Ecto neural progenitor cell (in vitro differentiated cells): Measurements from ENCODE around the gene SORCS3.

Source experiments
- DNase-seq: peaks from one replicate; pipeline ENCODE4 v3.0.0-alpha.2; 2018; ENCODE audit warnings: low spot score

SORCS3 gene

DNA sequence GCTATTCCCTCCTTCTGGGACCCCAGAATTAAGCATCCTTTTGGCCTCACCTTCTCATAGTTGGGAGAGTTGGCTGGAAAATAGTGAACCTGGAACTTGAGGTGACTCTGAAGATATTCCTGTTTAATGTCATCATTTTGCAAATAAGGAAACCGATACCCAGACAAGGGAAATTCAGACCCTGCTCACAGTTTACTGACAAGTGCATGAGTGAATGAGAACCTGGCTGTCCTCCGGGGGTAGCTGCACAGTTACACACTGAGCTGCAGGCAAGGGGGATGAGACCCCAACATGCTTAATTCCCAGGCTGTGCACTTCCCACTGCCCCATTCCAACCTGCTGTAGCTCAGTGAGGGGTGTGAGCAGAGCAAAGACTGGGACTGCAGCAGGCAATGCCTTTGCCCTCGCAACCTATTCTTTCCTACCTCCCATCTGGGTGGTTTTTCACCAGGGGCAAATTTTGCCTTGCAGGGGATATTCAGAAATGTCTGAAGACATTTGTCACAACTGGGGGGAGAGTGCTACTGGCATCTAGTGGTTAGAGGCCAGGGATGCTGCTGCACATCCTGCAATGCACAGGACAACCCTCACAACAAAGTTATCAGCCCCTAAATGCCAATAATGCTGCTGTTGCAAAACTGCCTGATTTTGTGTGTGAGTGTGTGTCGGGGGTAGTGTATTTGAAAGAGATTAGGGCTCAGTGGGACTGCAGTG lies 136.2 kb downstream of the SORCS3 start:
- DNase-seq = no peak

DNA sequence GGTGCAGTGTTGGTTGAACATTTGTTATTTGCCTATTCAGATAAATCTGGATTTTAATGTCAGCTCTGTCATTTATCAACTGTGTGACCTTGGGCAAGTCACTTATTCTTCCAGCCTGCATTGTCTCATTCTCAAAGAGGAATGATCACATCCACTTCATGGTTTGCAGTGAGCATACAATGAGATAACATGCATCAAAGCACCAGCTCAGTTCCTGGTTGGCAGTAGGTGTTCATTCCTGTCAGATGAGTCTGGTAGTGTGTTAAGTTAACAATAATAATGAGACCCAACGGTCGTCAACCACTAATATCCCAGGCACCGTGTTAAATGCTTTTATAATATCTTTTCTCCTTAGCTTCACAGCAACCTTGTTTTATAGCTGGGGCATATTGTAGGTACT lies 137.3 kb downstream of the SORCS3 start:
- DNase-seq = no peak

DNA sequence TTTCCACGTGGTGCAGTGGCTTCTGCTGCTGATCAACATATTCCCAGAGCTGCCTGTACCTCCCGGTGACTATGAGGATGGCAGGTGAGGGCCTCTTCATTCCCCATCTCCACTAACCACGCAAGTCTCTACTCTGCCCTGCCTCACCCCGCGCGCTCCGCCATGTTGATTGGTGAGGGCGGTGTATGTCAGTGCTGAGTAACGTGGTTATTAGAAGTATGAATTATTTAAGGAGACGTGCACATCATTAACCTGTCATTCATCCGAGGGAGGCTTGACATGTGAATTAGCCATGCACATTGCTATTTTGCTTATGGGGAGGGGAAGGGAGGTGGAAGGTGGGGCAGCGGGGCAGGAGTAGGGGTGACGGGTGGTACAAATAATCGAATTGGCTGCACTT lies 138.6 kb downstream of the SORCS3 start:
- DNase-seq = no peak

DNA sequence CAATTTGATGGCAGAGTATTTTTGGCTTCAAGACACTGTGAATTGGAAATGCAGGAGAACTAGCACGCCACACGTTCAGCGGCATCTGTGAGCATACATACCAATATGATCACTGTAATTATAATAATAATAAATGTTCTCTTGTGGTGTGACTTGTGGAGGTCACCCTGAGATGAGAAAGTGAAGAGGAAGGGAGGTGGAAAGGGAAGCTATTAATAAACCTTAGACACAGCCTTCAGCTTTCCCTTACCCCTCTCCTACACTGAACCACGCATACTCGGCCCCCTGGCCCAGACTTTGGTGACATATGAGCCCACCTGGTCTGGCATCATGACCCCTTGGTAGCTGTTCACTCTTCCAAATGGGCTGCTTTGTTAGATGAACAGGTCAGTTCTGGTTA lies 139.1 kb downstream of the SORCS3 start:
- DNase-seq = no peak

DNA sequence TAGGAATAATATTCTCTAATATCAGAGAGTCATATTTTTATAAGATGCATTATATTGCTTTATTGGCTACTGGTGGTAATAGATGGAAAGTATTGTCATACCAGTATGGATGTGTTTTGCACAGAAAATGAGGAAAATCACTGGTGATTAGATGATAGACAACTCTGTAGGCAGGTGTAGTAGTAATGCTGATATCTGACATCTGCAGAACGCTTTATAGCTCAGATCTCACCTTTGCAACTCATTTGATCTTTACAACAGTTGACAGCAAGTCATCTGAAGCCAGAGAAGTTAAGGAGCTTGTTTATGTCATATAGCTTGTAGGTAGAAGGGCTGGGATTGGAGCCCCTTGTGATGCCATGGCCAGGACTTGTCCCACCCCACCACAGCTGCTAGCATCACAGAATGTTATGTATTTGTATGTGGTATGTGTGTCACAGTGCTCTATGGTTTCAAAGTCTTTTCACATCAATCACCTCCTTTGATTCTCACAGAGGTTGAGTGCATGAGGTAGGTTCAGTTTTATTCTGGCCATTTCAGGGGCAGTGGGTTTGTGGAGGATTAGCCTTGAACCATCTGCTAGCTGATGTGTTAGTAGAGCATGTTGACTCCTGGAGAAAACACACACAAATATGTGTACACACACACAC lies 140.0 kb downstream of the SORCS3 start:
- DNase-seq = no peak

DNA sequence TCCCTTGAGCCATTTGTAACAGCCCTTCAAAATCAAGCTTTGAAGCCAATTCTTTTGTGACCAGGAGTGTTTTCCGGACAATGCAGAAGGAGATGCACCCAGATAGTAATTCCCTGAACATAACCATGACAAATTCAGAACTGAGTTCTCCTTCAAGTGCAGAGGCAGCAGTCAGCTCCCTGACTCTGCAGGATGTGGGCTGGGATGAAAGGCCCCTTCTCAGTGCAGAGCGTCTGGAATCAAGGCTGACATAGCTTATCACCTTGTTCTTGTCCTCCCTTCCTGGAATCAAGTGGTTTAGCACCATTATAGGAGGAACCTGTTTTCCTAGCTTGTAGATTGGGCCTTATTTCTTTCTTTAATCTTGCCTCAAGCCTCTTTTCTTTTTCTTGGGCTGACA lies 143.4 kb downstream of the SORCS3 start:
- DNase-seq = no peak

DNA sequence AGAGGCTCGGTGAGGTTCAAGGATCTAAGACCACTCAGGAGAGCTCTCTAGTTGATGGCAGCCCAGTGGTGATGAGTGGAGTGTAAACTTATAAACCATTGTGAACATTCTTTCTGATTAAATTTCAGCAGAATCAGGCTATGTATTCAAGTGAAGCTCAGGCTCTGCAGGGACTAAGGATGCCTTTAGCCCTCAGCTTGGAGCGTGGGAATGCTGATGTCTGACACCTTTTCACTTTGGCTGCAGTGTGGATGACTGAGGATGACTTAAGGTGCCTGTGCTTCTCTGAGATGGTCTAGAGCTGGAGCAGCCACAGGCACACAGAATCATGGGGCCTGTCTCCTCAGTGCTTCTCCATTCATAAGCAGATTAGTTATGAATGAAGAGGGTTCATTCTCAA lies 150.4 kb downstream of the SORCS3 start:
- no peak for DNase-seq

DNA sequence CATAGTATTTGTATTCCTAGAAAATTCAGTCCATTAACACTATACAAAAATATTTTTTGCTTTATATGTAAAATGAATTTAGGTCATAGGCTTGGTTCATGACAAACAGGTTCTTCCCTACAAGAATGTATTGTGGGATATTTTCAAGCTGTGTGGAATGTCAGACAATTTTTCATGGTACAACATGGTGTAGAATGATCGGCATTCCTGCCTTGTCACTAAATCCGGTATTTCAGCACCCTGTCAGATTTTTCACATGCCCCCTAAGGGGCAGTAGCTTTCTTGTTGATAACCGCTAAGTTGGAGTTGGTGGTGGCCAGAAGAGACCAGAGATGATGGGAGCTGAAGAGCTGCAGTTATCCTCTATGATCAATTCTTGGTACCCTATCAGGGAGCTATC lies 154.3 kb downstream of the SORCS3 start:
- no peak for DNase-seq

DNA sequence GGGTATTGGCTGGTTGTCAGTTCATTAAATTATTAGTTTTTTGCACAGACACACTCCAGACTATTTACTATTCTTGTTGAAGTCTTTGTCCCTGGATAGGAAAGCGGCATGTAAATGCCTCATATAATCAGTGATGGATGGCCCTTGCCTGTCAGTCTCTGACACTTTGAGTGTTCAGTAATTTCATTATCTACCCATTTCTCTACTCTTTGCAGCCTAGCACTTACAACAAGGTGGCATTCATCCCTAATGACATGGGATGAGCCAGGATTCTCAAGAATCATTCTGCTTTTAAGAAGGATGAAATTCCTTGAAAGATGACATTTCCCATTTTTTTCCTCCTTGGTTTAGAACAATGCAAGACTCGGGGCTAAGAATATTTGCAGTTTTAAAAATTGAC lies 155.7 kb downstream of the SORCS3 start:
- no peak for DNase-seq

DNA sequence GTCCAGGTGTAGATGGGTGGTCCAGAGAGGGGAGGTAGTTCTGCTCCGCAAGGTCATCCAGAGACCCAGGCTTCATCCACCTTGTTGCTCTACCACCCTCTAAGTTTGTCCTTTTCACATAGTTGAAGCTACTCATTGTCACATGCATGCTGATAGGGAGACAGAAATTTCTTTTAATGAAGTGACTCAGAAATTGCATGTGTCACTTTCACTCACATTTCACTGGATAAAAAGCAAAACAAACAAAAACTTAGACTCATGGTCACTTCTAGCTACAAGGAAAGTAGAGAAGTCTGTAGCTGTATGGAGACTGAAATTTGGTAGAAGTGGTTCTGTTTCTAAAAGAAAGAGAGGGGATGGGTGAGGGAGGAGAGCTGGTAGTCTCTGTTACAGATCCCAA lies 161.9 kb downstream of the SORCS3 start:
- no peak for DNase-seq

DNA sequence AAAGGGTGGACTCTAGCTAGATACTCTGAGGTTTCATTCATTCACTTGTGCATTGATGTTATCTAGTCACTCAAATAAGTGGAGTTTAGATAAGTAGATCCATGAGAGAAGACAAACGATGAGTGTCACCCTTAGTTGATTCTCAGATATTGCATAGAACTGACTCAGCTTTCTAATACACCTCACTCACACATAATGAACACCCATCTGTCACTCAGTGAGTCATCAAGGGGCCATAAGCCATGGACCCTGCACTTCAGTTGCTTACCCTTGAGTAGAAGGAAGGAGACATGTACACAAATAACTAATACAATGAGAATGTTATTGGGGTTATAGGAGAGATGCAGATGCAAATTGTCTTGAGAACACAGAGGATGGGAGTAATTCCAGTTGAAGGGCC lies 163.8 kb downstream of the SORCS3 start:
- DNase-seq = no peak

DNA sequence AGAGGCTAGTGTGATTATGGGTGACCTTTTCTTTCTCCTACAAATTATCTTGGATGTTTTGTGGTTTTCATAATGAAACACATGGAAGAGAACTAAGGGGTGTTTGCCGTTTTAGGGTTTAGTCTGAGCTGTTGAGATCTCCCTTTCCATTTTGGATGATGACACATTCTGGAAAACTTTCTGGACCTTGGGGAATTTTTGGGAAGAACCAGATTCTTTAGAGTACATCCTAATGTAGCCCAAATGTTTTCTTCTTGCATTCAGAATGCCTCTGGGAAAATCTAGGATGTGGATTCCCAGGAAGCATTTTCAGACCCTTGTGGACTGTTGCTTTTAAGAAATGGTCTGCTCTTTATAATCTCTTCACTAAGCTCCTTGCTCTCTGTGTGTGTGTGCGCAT lies 165.7 kb downstream of the SORCS3 start:
- DNase-seq = no peak

DNA sequence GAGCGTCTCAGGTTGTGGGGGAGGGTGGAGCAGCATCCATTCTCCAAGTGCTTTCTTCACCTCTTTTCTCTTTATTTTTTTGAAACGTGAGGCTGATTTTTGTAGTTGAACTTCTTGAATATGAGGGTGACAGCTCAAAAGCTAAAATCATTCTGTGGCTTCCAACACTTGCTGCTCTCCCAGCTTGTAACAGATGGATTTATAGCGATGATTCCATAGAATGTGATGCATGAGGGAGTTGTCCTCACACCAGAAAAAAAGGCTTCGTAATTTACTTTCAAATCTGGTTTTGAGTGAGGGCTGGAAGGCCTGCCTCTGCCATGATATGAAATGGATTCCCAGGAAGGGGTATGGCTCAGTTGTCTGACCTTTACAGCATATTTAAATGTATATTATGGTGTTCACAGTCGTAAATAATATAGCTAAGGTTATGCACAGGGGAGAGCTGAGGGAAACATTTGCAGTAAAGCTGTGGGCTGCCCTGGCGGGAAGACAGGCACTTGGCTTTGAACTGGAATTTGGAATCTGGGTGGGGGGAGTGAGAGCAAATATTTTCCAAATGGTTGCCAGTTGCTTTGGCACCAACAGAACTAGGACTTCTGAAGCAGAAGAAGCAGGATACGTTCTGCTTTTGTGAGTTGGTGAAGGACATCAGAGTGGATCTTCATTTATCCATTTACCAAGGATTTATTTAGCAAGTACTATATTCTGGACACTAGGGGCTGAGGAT lies 166.7 kb downstream of the SORCS3 start:
- no peak for DNase-seq

DNA sequence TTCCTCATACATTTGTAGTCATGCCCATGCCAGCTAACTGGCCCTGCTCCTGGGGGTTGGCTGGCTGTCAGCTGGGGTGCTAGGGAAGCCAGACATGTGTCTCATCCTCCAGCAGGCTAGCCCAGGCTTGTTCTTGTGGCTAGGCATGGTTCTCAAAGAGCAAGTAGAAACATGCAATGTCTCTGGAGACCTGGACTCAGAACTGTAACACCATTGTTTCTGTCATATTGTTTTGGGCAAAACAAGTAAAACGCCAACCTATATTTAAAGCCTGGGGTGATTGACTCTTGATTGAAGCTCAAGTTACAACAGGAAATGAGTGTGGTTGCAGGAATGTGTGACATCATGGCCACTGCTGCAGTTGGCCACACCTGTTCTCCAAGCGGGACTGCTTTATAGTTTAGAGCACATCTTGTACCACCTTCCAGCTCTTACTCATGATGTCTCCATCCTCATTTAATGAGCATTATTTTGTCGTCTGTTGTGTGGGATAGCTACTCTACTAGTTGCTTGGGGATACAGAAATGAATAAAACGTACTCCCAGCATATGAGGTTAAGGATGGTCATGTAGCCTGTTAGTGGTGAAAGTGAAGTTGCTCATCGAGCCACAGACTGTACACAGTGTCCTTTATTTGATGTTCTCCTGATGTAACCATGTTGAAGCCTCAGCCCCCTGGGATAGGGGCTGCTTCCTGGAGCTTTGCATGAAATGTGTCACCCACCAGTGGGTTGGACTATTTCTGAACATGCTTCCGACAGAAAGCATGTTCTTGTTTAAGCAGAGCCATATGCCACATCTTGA lies 168.4 kb downstream of the SORCS3 start:
- no peak for DNase-seq

DNA sequence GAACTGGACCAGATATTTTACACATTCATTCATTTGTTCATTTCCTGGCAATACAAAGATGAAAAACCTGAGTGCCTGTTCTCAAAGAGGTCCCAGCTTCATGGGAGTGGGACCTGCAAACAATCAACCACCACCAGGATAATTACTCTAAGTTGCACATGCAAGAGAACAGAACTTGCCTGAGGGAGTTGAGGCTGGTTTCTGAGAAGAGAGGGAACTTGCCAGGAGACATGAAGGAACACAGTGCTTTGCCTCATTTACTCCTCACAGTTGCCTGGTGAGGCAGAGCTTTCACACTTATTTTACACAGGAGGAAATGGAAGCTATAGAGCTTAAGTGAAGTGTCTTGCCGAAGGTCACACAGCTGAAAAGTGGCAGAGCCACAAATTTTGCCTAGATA lies 170.1 kb downstream of the SORCS3 start:
- no peak for DNase-seq

DNA sequence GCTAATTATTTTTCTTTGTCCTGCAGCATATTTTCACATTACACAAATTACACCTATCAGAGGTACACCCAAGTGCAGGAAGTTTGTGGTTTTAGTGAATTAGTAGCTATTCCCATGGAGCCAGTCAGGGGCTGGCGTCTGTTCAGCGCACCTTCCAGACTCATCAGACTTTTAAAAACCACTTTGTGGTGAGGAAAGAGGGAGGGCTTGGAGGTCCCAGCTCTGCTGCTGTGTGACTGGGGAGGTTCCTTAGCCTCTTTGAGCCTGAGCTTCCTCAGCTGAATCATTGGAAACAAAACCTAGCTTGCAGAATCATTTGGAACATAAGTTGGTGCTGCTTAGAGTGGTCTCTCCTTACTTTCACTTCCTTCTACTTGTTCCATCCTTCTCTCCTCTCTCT lies 175.4 kb downstream of the SORCS3 start:
- DNase-seq = no peak

DNA sequence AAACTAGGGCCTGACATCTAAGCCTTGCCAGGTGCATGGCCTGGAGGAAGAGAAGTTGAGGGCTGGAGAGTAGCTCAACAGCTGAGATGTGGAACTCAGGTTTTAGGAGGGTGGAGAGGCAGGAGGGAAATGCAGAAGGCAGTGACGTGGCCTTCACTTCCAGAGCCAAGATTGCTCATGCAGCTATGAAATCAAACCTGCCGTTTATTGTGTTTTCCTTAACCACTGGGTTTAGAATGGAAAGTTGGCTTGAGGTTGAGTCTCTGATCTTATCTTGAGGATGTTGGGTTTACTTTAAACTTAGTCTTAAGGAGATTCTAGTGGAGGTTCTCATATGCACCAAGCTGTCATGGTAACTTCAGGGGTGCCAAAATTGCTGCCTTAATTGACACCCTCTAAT lies 178.6 kb downstream of the SORCS3 start:
- DNase-seq = no peak

DNA sequence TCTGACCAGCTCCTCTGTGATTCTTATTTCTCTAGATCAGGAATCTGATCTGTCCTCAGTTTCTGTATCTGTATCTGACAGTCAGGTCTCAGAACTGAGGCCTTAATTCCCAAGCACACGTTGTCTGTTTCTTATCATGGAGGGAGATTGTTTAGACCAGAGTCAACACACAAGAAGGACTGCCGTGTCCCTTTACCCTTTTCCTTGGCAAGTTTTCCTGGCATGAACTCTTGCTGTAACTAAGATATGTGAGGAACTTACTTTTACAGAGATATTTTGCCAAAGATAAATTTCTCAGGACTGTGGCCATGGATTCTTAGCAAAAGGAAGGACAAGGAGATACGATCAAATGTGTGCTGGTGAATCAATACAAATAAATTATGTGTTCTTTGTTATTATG lies 181.0 kb downstream of the SORCS3 start:
- no peak for DNase-seq

DNA sequence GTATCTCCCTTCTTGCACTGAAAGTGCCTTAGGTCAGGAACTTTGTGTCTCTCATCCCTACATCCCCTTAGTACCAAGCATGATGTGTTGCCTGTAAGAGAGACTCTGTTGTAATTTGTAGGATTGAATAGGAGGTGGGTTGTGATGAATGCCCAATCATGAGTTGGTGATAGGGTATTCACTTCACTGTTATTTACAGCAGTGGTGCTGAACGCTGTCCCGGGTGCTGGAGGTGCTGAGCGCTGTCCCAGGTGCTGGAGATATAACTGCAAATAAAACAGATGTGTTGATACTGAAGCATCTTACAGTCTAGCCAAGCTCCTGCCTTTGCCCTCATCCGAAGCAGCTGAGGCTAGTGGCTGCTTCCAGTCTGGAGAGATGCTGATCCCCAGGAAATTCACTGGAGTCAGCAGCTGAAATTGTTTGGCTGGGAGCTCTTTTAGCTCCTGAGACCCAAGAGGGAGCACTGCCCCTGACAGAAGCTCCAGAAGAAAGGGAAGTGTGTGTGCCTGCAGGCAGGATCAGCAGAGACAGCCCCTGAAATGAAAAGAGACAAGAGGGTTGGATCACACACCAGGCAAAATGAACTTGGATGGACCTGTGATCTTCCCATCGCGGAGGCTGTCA lies 183.4 kb downstream of the SORCS3 start:
- peak; percentile 77 for DNase-seq

DNA sequence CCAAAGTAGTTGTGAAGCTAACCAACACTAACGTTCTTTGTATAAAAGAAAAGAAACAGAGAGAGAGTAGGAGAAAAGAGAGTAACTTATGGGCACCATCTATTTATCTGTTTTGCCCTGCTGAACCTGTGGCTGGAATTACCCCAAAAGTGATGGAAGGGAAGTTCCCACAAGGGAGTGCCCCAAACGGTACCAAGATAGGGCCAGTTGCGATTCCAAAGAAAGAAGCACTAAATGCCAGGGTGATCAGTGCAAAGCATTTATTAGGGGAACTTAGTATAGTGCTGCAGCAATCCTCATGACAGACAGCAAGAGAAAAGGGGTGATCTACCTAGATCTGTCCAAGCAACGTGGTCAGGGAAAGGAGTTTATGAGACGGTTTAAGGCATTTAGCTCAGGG lies 190.2 kb downstream of the SORCS3 start:
- DNase-seq = no peak

DNA sequence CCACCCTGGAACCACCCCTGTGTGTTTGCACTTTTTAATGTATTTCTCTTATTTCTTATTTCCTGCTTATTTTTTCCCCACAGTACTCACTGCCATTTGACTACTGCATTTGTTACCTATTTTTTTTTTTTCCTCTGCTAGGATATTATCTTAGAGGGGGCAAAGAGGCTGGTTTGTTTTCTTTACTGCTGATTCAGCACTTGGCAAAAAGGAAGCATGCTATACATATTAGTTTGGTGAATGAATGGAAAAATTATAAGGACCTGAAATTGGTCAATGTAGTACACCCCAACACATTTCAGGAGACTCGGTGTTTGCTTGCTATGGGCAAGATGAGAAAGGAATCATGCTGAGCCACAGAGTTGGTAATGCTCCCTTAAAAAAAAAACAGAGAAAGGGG lies 193.5 kb downstream of the SORCS3 start:
- DNase-seq = no peak

DNA sequence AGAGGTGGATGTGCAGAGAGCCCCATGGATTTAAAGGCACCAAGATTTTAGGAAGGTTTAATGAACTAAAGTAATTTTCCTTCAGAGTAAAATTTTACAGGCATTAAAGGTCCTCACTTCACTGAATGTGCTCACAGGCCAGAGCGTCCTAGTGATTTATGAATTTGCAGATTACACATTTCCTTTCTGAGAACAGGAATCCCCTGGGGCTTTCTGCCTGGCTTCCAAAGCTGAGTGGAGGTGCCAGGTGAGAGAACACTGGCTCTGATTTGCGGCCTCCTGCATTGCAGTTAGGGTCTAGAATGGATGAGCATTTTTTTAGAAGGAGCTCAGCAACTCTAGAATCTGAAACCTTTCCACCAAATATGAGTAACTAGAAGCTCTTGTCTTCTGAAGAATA lies 194.3 kb downstream of the SORCS3 start:
- DNase-seq = no peak
